GM21390 (cell line): ENCODE measurements around the gene SLC35F3.

ENCODE experiments used
- ATAC-seq: cut with Tn5 transposase; IDR thresholded peaks from one replicate; pipeline ENCODE4 v1.9.1; 2021; ENCODE audit not compliant: unreplicated experiment

The SLC35F3 gene

DNA sequence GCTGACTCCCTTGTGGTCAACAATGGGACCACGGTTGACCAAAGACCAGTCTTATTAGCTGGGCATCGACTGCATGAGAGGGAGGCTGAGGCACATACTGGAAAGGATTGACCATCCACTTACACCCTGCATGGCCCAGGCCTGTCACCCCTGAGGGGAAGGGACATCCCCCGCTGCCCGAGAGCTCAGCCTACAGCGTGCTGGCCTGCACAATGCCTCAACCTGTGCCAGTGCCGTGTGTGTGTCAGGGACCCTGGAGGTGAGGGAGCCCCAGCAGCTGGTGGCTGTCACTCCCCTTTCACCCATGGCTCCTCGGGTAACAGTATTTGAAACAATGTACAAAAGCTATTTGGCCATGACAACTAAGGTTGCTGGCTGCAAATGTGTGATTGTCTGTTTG lies 67.3 kb downstream of the SLC35F3 start:
- no peak for ATAC-seq

DNA sequence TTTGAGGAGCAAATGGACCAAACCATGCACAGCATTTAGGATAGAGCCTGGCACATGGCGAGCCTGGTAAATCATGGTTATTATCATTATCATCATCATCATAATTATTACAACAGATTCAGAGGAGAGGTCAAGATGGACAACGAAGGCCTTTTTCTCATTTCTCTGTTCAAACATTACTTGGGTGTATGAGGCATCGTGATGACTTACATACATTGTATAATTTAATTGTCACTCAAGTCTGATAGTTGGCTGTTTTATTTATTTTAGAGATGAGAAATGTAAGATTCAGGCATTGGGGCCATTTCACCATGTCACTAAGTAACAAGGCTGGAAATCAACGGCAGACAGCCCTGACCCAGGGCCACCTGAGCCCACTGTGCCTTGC lies 68.1 kb downstream of the SLC35F3 start:
- ATAC-seq: no peak

DNA sequence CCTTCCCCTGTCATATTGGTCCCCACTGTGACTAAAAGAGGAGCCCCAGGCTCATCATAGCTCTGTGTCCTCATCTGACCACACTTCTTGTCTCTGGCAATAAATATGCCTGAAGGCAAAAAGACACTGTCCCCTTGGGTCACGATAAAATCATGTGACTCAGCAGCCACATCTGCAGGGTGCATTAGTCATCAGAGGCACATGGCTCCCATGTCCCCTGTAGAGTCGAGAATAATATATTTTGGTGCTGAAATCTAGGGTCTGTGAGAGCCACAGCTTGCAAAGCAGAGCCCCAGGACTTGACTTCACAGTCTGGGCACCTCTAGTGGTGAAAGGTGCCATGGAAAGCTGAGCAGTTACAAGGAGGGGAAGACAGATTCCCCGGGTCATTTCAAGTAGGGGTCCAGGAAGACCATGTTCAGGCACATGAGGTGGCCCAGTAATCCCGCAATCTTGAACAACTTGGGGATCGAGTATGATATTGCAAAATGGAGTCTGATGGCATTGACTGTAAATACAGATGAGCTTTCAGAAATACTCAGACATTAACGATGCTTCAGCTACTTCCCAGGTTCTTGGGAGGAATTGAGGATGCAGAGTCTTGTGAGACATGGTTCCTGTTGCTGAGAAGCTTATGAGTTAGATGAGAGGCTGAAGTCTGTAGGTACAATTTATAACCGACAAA lies 68.6 kb downstream of the SLC35F3 start:
- ATAC-seq: no peak

DNA sequence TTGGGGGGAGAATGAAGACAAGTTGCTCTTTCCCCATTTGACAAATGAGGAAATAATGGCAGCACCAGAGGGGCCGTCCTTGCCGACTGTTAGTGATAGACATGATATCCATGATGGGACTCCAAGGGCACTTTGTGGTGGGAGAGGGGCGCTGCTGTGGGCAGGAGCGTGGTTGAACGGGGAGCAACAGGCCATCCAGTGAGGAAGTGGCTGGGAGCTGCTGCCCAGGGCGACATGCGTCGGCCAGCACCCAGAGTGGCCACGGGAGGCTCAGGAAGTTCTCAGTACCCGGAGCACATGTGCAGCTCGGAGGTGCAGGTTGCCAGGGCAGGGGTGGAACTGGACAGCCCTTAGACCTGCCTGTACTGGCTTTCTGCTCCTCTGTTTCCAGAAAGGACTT lies 71.0 kb downstream of the SLC35F3 start:
- ATAC-seq: no peak

DNA sequence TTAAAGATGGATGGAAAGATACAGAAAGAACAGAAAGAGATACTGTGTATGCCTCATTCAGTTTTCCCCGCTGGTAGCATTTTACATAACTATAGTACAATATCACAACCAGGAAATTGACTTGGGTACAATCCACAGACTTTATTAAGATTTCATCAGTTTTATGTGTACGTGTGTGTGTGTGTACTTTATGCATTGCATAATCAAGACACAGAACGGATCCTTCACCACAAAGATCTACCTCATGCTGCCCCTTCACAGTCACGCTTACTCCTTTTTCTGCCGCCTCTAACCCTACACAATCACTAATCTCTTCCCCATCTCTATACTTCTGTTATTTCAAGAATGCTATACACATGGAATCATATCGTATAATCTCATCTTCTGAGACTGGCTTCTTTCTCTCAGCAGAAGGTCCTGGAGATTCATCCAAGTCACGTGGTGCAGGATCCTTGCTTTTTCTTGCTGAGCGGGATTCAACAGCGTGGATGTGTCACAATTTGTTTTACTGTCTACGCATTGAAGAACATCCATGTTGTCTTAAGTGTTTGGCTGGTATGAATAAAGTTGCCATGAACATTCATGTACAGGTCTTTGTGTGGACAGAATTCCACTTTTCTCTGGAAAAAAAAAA lies 76.7 kb downstream of the SLC35F3 start:
- no peak for ATAC-seq

DNA sequence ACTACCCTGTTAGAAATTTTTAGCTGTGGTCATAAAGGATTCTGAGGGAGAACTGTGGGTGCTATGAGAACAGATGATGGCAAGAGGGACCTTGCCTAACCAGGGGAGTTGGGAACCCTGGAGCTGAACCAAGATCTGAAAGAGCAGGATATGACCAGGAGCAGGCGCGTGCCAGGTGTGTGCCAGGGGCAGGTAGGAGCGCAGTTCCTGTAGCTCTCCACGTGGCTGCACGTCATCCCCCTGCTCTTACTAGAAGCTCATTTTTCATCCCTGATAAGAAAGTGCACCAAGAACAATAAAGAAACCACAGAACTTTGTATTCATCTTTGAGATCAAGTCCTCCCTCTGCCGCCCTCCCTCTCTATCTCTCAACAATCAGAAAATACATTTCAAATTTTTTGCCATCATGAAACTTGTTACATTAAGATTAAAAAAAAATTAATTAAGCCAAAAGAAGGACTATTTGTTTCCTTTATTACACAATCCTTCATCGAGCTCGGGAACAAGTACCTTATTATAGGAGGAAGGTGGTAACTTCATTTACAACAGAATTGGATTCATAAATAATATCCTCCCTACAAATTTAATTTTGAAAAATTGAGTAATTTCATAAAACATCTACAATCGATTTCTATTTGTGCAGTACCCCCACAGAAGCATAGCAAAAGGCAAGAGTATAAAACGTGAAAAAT lies 78.5 kb downstream of the SLC35F3 start:
- no peak for ATAC-seq

DNA sequence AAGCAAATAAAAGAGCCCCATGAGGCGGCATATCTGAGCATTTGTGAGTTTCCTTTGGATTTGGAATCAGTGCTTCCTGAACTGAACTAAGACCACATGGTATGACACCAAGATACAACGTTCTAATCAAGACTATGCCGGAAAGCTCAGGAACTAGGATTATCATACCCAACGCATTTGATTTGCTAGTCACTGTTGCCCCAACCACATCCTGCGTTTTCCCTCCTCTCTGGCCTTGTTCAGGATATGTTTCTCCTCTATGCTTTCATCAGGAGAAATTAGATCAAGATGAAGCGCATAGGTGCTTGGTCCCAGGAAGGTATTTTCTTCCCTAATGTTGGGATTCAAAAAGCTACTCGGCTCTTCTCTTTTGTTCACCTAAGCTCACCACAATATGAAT lies 79.3 kb downstream of the SLC35F3 start:
- no peak for ATAC-seq

DNA sequence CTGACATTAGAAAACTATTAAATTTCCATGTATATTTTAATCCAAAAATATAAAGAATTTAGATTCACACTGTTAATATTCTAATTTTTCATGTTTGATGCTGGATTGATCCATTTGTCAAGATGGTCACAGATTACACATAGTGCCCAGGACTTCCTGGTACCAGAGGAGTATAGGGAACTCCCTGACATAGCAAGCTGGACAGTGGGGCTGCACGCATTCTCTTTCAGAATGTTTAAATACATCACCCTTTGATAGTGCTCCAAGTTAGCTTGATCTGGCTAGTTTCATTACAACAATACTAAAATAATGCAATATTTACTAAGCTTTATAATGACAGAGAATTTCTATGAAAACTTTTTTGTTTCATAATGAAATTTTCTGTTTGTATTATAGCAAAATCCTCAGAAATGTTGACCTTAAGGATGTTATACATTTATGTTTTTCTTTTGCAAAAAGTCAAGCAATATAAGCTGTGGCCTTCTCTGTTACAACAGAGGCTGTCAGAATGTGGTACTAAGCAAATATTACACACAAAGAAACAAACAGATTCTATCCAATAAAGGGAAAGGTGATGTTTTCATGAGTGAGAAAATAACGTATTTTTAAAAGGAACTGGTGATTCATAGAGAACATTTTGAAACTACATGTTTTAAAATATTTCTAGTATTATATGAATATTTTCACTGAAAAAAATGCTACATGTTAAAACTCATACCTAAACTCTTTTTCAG lies 84.7 kb downstream of the SLC35F3 start:
- ATAC-seq: no peak

DNA sequence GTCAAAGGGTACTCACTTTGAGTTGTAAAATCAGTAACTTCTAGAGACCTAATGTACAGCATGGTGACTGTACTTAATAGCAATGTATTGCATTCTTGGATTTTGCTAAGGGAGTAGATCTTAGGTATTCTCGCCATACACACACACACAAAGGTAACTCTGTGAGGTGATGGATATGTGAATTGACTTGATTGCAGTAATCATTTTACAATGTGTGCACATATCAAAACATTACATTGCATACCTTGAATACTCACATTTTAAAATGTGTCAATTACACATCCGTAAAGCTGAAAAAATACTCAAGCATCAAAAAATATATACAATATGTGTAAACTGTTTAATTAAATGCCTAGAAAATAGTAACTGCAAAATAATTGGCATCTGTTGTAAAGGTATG lies 86.0 kb downstream of the SLC35F3 start:
- ATAC-seq: no peak

DNA sequence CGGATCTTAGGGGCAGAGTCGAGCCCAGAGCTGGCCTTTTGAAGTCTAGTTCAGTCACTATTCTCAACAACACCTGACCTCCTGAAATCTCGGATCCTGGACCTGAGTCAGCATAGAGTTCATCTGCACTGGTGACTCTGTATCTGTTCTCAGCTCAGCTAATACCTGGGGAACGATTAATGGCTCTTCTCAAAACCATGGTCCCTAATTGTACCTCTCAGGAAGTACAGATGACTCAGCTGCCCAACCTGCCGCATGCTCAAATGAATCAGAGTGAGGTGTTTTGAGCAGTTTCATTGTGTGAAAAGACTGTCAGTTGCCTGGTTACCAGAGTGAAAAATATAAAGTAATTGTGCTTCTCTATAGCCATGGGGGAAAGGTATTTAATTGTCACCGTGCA lies 89.2 kb downstream of the SLC35F3 start:
- no peak for ATAC-seq

DNA sequence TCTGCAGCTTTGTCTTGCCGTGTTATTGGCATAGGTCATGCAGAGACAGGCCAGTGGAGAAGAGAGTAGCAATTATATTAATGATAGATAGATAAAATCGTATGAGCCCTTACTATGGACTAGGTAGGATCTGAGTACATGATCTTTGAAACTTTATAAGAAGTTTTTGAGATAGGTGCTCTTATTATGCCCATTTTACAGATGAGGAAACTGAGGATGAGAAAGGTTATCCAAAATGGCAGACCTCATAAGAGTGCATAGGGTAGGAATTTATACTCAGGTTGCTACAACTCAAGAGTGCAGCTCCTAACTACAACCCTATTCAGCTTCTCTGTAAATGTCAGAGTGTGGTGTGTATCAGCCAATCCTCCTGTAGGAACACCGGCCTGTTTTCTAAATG lies 89.6 kb downstream of the SLC35F3 start:
- ATAC-seq: no peak

DNA sequence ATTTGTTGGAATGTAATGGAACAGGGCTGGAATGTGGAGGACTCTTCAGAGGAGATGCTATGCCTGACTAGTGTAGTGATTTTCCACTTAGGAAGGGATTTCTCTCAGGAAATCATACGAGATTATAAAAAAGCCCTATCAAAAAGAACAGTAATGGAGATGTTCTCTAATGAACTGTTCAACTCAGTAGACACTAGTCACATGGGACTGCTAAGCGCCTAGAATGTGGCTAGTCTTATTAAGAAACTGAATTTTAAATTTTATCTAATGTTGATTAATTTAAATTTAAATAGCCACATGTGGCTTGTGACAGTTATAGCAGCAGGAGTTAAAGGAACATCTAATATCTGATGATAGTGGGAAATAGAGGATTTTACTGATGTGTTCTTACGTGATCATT lies 94.0 kb downstream of the SLC35F3 start:
- no peak for ATAC-seq

DNA sequence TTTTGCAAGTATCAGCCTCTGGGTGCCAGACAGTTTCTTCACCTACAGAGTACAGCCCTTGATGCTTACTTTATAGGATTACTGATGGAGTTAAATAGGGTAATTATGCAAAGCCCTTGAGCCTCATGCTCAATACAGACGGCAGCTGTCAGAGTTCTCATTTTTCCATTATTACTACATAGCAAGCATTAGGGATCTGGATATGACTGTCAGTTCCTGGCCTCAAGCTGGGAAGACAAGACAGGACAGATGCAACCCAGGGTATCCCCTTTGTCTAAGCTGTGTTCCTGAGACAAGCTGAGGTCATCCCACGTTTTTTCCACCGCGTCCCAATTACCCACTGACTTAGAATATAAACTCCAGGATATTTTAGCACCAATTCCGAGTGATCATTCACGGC lies 94.4 kb downstream of the SLC35F3 start:
- ATAC-seq: no peak

DNA sequence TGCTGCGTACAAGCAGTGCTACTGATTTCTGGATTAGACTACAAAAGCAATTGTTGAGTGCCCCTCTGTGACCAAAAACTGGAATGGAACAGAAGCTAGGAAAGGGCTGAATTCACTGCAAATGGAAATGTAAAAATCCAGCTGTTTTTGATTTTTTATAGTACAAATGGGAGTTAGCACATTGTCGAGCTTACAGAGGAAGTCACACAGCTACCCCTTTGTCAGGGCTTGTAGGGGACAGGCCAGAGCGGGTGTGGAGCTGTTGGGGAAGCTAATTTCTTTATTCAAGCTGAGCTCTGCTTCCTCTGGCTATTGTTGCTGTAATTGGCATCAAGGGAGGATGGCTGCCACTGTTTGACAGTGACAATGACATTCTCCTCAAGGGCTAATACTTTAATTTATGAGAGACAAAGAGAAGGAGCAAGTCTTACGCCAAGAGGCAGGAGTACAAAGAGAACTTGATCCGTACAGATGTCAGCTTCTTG lies 96.1 kb downstream of the SLC35F3 start:
- ATAC-seq: no peak

DNA sequence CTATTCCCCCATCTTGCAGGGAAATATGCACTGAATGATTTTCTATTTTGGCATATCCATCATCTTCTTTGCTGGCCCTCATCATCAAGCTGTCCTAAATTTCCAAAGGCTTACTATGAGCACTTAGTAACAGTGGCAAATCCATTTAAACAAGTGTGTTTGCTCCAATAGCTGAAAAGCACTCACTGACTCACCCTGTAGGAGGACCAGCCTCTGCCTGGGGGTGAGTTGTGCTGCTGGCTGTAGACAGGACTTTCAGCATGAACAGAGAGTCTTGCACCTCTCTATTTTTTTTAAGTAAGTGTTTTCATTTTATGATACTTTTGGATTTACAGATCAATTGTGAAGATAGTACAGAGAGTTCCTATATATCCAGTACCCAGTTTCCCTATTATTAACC lies 97.3 kb downstream of the SLC35F3 start:
- ATAC-seq: no peak

DNA sequence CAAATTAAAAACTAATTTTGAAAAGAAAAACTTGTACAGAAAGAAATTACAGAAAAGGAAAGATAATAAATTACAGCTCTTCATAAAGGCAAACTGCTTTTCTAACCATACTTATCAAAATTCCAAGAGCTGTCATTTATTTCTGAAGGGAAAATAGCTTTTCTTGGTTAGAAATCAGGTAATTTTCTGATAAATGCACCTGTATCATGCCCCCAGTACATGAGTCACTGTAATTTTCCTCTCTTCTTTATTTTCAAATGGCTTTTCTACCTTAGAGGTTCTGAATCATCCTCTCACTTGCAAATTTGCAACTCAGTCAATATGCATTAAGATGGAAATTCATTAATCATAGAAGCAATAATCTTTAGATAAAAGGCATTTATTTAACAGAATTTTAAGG lies 100.1 kb downstream of the SLC35F3 start:
- ATAC-seq: no peak

DNA sequence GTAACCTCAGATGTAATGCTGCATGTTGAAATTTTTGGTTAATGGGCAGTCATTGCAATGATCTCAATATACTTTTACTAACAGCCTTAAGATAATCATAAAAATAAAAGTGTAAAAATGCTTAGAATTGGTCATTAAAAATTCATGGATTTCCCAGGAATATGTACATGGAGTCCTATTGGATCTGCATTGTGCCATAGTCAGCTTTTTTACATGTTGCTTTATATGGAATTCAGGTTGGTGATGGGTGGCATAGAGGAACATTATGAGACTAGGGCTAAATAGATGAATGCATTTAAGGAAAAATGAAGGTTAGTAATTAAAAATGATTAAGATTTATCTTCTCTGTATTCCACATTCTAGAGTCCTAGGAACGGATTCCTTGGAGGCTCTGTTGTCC lies 103.2 kb downstream of the SLC35F3 start:
- no peak for ATAC-seq

DNA sequence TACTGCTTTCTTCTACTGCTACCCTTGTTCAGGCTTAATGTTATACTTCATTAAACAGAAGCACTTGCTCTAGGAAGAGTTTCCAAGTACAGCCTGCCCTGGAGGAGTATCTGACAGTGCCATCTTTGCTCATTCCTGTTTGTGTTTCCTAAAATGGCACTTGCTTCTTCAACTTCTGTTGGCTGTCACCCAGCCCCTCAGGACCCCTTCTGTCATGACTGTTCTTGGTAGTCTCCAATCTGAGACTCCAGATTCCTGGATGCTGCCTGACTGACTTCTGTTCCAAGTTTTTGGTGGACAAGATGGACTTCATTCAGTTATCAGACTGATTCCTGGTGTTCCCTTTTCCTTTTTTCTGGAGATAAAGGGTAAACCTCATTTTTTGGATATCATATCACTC lies 104.1 kb downstream of the SLC35F3 start:
- ATAC-seq: no peak

DNA sequence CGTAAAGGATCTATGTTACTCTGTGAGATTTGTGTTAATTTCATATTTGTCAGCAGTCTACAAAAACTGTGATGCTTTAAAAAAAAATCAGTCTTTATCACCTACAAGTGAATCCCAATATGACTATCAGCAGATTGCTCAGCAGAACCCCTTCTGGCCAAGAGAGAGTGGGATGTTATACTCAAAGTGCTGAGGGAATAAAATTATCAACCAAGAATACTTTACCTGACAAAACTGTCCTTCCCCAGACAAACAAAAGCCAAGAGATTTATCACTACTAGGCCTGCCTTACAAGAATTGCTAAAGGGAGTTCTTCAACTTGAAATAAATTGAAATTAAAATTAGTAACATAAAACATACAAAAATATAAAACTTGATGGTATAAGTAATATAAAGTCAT lies 105.2 kb downstream of the SLC35F3 start:
- ATAC-seq: no peak

DNA sequence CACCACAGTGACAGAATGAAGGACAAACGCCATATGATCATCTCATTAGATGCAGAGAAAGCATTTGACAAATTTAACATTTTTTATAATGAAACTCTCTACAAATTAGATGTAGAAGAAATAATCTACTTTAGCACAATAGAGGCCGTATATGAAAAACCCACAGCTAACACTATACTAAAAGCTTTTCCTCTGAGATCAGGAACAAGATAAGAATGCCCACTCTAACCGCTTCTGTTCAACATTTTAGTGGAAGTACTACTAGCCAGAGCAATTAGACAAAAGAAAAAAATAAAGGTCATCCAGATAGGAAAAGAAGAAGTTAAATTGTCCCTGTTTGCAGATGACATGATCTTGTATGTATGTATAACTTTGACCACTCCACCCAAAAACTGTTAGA lies 109.7 kb downstream of the SLC35F3 start:
- ATAC-seq: no peak

DNA sequence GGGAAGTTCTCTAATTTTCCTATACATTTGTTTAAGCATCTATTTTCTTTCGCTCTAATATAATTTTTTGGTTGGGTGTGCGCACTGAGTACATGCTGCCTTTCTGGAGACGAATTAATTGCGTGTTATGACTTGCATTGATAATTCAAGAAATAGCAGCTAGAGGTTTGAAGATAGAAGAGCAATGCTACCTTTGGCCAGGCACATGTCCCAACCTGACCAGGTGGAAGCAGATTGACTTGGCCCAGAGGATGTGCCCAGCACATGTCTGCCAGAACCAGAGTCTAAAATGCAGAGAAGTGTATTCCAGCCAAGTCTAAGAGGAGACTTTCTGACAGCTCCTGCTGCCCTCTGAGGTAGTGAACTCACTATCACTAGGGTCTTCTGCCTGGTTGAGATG lies 114.3 kb downstream of the SLC35F3 start:
- ATAC-seq: no peak

DNA sequence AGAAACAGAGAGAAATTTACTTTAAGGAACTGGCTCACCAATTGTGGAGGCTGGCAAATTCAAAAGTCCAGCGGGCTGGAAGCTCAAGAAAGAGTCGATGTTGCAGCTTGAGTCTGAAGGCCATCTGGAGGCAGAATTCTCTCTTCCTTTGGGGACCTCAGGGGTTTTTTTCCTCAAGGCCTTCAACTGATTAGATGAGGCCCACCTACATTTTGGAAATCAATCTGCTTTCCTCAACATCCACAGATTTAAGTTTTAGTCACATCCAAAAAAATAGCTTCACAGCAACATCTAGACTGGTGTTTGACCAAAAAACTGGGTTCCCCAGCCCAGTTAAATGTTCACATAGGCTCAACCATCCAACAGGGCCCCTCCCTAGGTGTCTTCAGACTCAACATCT lies 114.9 kb downstream of the SLC35F3 start:
- no peak for ATAC-seq
